COLO829 (cell line): ENCODE measurements around the gene C17orf58.
"Not testable (repeated sequence)": the region's sequence is repeated elsewhere in the genome, so short reads cannot be mapped to it uniquely, and the experiment has no call there.

ENCODE experiments used
- DNase-seq: peaks from one replicate; pipeline ENCODE4 v3.0.0; 2012; ENCODE audit warnings: low spot score

The C17orf58 gene

GRCh38 chr17:67996301-67997171, at the start of gene C17orf58:
TSS of gene C17orf58 (minus strand) at chr17:67996469. CDS start at chr17:67996198, 271 bp downstream.
- not testable (repeated sequence) for DNase-seq

- DNase-seq, result no peak
These were observed 40.3 kb upstream of the C17orf58 start for GRCh38 chr17:68036304-68037147.

- DNase-seq, result peak; percentile 96
These were observed 39.4 kb upstream of the C17orf58 start, which contains the start of gene KPNA2 for GRCh38 chr17:68035523-68036303. TSS of gene KPNA2 (plus strand) at chr17:68035735. CDS start at chr17:68037133, 1,398 bp downstream.

GRCh38 chr17:68035131-68035522, 38.9 kb upstream of the C17orf58 start:
- peak; percentile 93 for DNase-seq

- no peak for DNase-seq
These were observed 38.1 kb upstream of the C17orf58 start for GRCh38 chr17:68034452-68034776.

GRCh38 chr17:68033636-68034451, 37.6 kb upstream of the C17orf58 start:
- DNase-seq, result peak; percentile 63

GRCh38 chr17:68029512-68030215, 33.4 kb upstream of the C17orf58 start:
- no peak for DNase-seq

- not testable (repeated sequence) for DNase-seq
These were observed 26.3 kb upstream of the C17orf58 start for GRCh38 chr17:68022547-68022946.

GRCh38 chr17:68021963-68022362, 25.7 kb upstream of the C17orf58 start:
- no peak for DNase-seq

- DNase-seq, result not testable (repeated sequence)
These were observed 24.5 kb upstream of the C17orf58 start for GRCh38 chr17:68020791-68021190.

GRCh38 chr17:68020409-68020756, 24.1 kb upstream of the C17orf58 start:
- peak; percentile 14 for DNase-seq

- DNase-seq, result peak; percentile 94
These were observed 23.6 kb upstream of the C17orf58 start for GRCh38 chr17:68019675-68020408.

- DNase-seq, result no peak
These were observed 23.0 kb upstream of the C17orf58 start for GRCh38 chr17:68019336-68019674.

GRCh38 chr17:68018493-68018892, 22.2 kb upstream of the C17orf58 start:
- DNase-seq, result not testable (repeated sequence)

- DNase-seq, result no peak
These were observed 20.6 kb upstream of the C17orf58 start for GRCh38 chr17:68016838-68017237.

GRCh38 chr17:68015081-68015723, 18.9 kb upstream of the C17orf58 start:
- no peak for DNase-seq

GRCh38 chr17:68013385-68013784, 17.1 kb upstream of the C17orf58 start:
- no peak for DNase-seq

GRCh38 chr17:68011199-68011665, 15.0 kb upstream of the C17orf58 start:
- no peak for DNase-seq

GRCh38 chr17:68006797-68007196, 10.5 kb upstream of the C17orf58 start:
- no peak for DNase-seq
